Peyer's patch (tissue), 4 donors: ENCODE measurements around the gene AMBRA1. TPM values are rescaled to one million over a fixed set of nuclear protein-coding genes. Genes with fewer than 3 reads are reported as not detected.

Experiments used
- DNase-seq, 3 donors: peaks; one replicate each; pipeline ENCODE4 v3.0.0-alpha.2; 2017 to 2019
- H3K27ac ChIP-seq, 4 donors: fragments of 200-600 bp; sonication (generic); one replicate each; pipeline ENCODE4 v1.5.1; 2016 to 2019
- H3K27me3 ChIP-seq, 2 donors: fragments of 200-600 bp; sonication (generic); one replicate each; pipeline ENCODE4 v1.5.1; 2019
- H3K36me3 ChIP-seq, 3 donors: fragments of 200-600 bp; sonication (generic); one replicate each; pipeline ENCODE4 v1.5.1; 2016 to 2019
- H3K4me1 ChIP-seq, 4 donors: fragments of 200-600 bp; sonication (generic); one replicate each; pipeline ENCODE4 v1.5.1; 2016 to 2019
- H3K4me3 ChIP-seq, 4 donors: fragments of 200-600 bp; sonication (generic); 1 replicate in 3 of 4; 2 replicates in 1 of 4; pipeline ENCODE4 v1.5.1; 2016 to 2019; ENCODE audit warnings: mild to moderate bottlenecking in 1 of 4
- H3K9me3 ChIP-seq, 4 donors: fragments of 200-600 bp; sonication (generic); one replicate each; pipeline ENCODE4 v1.5.1; 2016 to 2019; ENCODE audit warnings: mild to moderate bottlenecking in 1 of 4
- POLR2A ChIP-seq, 2 donors: fragments of 450-650 bp; IDR thresholded peaks; one replicate each; pipeline ENCODE4 v1.5.1; 2017; ENCODE audit warnings: antibody characterized with exemption in 2 of 2, mild to moderate bottlenecking in 2 of 2, moderate library complexity in 2 of 2
- total RNA-seq, 4 donors: library from RNA; depleted of rRNA; stranded (reverse); fragments of >200 nt; gene quantifications; one replicate each; pipeline ENCODE4 v1.1.0, GENCODE V29; 2016
- TF ChIP-seq, protein P1 (sequence below), 6 experiments: fragments of 450-650 bp in 4 of 6; fragments of 200-600 bp in 2 of 6; sonication (generic) in 1 of 6; IDR thresholded peaks; one replicate each; pipeline ENCODE4 v1.5.1; 2017 to 2019; ENCODE audit warnings: antibody characterized with exemption in 6 of 6, mild to moderate bottlenecking in 3 of 6, moderate library complexity in 1 of 6

The AMBRA1 gene
- total RNA-seq, 4 donors from 2014 or later: 28.9 to 61.6 (median 41.6) TPM

DNA sequence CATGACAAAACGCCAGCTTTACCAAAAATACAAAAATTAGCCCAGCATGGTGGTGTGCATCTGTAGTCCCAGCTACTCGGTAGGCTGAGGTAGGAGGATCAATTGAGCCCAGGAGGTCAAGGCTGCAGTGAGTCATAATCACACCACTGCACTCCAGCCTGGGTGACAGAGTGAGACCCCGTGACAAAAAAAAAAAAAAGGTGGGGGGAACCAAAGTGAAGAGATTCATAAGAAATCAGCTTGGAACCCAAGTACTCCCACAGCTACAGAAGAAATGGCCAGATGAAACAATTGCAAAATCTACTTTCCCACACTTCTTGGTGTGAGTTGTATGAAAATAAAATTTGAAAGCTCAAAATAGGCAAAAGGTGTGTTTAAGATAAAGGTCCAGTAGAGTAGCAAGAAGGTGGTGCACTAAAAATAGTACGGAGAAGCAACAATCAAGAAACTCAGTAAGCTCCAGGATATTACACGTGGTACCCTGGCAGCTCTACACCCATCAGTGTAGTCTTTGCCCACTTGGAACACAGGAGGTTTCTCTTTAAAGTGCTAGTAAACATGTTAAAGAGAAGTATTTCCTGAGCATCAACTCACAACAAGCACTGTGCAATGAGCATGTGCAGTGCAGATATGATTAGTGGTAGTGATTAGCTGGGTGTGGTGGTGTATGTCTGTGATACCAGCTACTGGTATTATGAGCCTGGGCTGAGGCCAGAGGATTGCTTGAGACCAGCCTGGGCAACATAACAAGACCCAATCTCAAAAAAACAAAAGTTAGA lies 17.9 kb upstream of the AMBRA1 start:
- Histone ChIP-seq H3K4me3 (no peak overlapping the region), H3K27me3 (no peaks in the 10 kb centered on the region), H3K9me3 (no peaks in the 10 kb centered on the region), H3K36me3 (no peaks in the 10 kb centered on the region), H3K4me1 (peaks cover 0 to 10% (median 2%) of the 10 kb centered on the region in 4 donors), H3K27ac (no peak overlapping the region)
- TF ChIP-seq POLR2A (IDR thresholded peaks at IDR 0.05): no peak
- TF ChIP-seq, protein P1, sequence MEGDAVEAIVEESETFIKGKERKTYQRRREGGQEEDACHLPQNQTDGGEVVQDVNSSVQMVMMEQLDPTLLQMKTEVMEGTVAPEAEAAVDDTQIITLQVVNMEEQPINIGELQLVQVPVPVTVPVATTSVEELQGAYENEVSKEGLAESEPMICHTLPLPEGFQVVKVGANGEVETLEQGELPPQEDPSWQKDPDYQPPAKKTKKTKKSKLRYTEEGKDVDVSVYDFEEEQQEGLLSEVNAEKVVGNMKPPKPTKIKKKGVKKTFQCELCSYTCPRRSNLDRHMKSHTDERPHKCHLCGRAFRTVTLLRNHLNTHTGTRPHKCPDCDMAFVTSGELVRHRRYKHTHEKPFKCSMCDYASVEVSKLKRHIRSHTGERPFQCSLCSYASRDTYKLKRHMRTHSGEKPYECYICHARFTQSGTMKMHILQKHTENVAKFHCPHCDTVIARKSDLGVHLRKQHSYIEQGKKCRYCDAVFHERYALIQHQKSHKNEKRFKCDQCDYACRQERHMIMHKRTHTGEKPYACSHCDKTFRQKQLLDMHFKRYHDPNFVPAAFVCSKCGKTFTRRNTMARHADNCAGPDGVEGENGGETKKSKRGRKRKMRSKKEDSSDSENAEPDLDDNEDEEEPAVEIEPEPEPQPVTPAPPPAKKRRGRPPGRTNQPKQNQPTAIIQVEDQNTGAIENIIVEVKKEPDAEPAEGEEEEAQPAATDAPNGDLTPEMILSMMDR (IDR thresholded peaks at IDR 0.05): no peak
- peak in 1 of 3 donors; percentile 53 for DNase-seq

DNA sequence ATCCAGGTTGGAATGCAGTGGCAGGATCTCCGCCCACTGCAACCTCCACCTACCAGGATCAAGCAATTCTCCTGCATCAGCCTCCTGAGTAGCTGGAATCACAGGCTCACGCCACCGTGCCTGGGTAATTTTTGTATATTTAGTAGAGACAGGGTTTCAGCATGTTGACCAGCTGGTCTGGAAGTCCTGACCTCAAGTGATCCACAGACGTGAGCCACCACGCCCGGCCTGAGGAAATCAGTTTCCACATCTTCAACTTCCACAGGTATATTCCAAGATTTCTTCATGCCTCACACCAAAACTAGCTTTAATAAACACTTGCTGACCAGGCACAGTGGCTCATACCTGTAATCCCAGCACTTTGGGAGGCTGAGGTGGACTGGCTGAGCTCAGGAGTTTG lies 15.6 kb upstream of the AMBRA1 start:
- Histone ChIP-seq H3K4me1 (no peaks in the 10 kb centered on the region), H3K36me3 (no peaks in the 10 kb centered on the region), H3K27me3 (no peaks in the 10 kb centered on the region), H3K4me3 (no peak overlapping the region), H3K27ac (no peak overlapping the region), H3K9me3 (no peaks in the 10 kb centered on the region)
- no peak for DNase-seq
- TF ChIP-seq, protein P1 (IDR thresholded peaks at IDR 0.05): no peak
- TF ChIP-seq POLR2A (IDR thresholded peaks at IDR 0.05): no peak

DNA sequence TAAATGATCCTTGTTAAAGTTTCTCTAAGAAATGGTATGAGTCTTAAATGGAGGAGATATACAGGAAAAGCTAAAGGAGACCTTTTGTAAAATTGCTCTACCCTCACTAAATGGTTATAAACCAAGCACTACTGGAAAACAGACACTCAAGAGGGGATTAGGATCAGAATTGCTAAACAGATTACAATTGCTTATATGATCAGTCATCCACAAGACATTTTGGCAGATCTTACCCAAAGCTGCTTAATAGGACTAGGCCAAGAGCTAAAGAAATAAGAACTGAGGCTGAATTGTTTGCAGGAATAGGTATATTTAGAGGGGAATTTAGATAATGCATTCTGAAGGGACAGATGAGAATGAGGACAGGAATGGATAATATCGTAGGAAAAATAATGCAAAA lies 13.7 kb upstream of the AMBRA1 start:
- Histone ChIP-seq H3K36me3 (no peaks in the 10 kb centered on the region), H3K4me1 (no peaks in the 10 kb centered on the region), H3K27me3 (no peaks in the 10 kb centered on the region), H3K4me3 (no peak overlapping the region), H3K9me3 (no peaks in the 10 kb centered on the region), H3K27ac (no peak overlapping the region)
- no peak for TF ChIP-seq POLR2A (IDR thresholded peaks at IDR 0.05)
- TF ChIP-seq, protein P1 (IDR thresholded peaks at IDR 0.05): no peak
- DNase-seq: no peak

DNA sequence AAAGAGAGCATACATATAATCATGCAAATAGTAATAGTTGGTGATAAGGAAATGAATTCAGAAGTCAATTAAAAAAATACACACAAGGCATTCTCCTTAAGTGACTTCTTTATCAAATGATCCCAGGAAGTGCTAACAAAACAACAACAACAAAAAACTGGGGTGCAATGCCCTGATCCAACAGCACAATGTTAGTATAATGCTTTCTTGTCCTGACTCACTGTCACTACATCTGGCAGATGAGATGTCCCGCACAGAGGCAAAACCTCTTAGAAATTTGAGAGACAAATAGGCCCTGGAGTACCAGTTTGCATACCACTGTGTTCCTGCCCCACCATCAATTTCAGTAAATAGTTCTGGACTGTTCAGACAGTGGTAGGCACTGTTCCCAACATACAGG lies 11.0 kb upstream of the AMBRA1 start:
- Histone ChIP-seq H3K36me3 (no peaks in the 10 kb centered on the region), H3K9me3 (no peaks in the 10 kb centered on the region), H3K27me3 (no peaks in the 10 kb centered on the region), H3K27ac (no peak overlapping the region), H3K4me1 (no peaks in the 10 kb centered on the region), H3K4me3 (no peak overlapping the region)
- no peak for TF ChIP-seq POLR2A (IDR thresholded peaks at IDR 0.05)
- TF ChIP-seq, protein P1 (IDR thresholded peaks at IDR 0.05): no peak
- no peak for DNase-seq

GRCh38 chr11:46603704-46604308 lies 10.0 kb upstream of the AMBRA1 start:
- H3K4me1 ChIP-seq: no peaks in the 10 kb centered on the region
- DNase-seq: no peak
- no peaks in the 10 kb centered on the region for H3K36me3 ChIP-seq
- H3K4me3 ChIP-seq: no peak overlapping the region
- H3K27ac ChIP-seq: no peak overlapping the region
- TF ChIP-seq, protein P1 (IDR thresholded peaks at IDR 0.05): no peak
- TF ChIP-seq POLR2A (IDR thresholded peaks at IDR 0.05): no peak
- H3K27me3 ChIP-seq: no peaks in the 10 kb centered on the region
- H3K9me3 ChIP-seq: no peaks in the 10 kb centered on the region
